Left ventricle myocardium inferior (tissue), 1 donor: ENCODE results near the gene NT5M. TPM values are rescaled to one million over a fixed set of nuclear protein-coding genes. Genes with fewer than 3 reads are reported as not detected.
"Not testable (repeated sequence)": the region's sequence is repeated elsewhere in the genome, so short reads cannot be mapped to it uniquely, and the experiment has no call there.

Source experiments
- DNase-seq: peaks from one replicate; pipeline ENCODE4 v3.0.0-alpha.2; 2020
- H3K27ac ChIP-seq: fragments of 200-600 bp; replicated peaks from 2 replicates; pipeline ENCODE4 v1.8.0; 2021
- H3K27me3 ChIP-seq: fragments of 200-600 bp; 2 replicates; pipeline ENCODE4 v1.8.0; 2021; ENCODE audit warnings: low read depth
- H3K36me3 ChIP-seq: fragments of 200-600 bp; 2 replicates; pipeline ENCODE4 v1.8.0; 2021
- H3K4me1 ChIP-seq: fragments of 200-600 bp; 2 replicates; pipeline ENCODE4 v1.8.0; 2021
- H3K4me3 ChIP-seq: fragments of 200-600 bp; 2 replicates; pipeline ENCODE4 v1.8.0; 2021; ENCODE audit warnings: mild to moderate bottlenecking, moderate library complexity
- H3K9me3 ChIP-seq: fragments of 200-600 bp; replicated peaks from 2 replicates; pipeline ENCODE4 v1.8.0; 2021
- CTCF ChIP-seq: fragments of 200-600 bp; IDR thresholded peaks from 2 replicates; pipeline ENCODE4 v1.8.0; 2021; ENCODE audit warnings: antibody characterized with exemption, mild to moderate bottlenecking, borderline replicate concordance
- intact Hi-C: fragments of 100-400 bp; cut with micrococcal nuclease; formaldehyde crosslinking; loops from one replicate; pipeline ENCODE4 v1.11.0; 2022
- total RNA-seq: library from RNA; stranded (reverse); fragmentation: NEBNext Ultra II Directional; extraction: Animal tissue kit (Norgen Biotek cat#: 25700); gene quantifications from one replicate; pipeline ENCODE4 v1.2.1, GENCODE V29; 2021
- donor health status: DM: no; HTN: yes; CAD: no; lungs with severe emphysema.

The NT5M gene
- total RNA-seq, 1 donor from 2014 or later, result 11.2 TPM

DNA sequence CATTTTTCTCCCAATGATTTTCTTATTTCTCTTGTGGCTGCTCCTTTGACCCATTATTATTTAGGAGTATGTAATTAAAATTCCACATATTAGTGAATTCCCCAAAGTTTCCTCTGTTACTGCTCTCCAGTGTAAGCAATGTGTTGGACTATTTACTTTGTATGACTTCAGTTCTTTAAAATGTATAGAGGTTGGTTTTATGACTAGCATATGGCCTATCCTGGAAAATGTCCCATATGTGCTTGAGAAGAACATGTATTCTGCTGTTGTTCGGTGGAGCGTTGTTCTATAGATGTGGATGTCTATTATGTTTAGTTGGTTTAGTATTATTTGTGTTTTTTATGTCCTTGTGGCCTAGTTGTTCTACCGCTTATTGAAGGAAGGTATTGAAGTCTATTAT lies 6.0 kb upstream of the NT5M start:
- H3K9me3 ChIP-seq, result no peaks in the 10 kb centered on the region
- H3K36me3 ChIP-seq, result no peaks in the 10 kb centered on the region
- H3K27me3 ChIP-seq, result no peaks in the 10 kb centered on the region
- peaks cover 10% of the 10 kb centered on the region for H3K4me1 ChIP-seq
- intact Hi-C loops, result no loop called here
- H3K27ac ChIP-seq, result no peak overlapping the region
- DNase-seq, result no peak
- no peak overlapping the region for H3K4me3 ChIP-seq
- no peak for TF ChIP-seq CTCF

GRCh38 chr17:17298108-17298507 lies 5.1 kb upstream of the NT5M start:
- H3K27me3 ChIP-seq, result no peaks in the 10 kb centered on the region
- no peaks in the 10 kb centered on the region for H3K36me3 ChIP-seq
- no peak for DNase-seq
- no peak overlapping the region for H3K4me3 ChIP-seq
- no peaks in the 10 kb centered on the region for H3K9me3 ChIP-seq
- H3K4me1 ChIP-seq, result peaks cover 10% of the 10 kb centered on the region
- no peak for TF ChIP-seq CTCF
- intact Hi-C loops, result no loop called here
- H3K27ac ChIP-seq, result no peak overlapping the region

DNA sequence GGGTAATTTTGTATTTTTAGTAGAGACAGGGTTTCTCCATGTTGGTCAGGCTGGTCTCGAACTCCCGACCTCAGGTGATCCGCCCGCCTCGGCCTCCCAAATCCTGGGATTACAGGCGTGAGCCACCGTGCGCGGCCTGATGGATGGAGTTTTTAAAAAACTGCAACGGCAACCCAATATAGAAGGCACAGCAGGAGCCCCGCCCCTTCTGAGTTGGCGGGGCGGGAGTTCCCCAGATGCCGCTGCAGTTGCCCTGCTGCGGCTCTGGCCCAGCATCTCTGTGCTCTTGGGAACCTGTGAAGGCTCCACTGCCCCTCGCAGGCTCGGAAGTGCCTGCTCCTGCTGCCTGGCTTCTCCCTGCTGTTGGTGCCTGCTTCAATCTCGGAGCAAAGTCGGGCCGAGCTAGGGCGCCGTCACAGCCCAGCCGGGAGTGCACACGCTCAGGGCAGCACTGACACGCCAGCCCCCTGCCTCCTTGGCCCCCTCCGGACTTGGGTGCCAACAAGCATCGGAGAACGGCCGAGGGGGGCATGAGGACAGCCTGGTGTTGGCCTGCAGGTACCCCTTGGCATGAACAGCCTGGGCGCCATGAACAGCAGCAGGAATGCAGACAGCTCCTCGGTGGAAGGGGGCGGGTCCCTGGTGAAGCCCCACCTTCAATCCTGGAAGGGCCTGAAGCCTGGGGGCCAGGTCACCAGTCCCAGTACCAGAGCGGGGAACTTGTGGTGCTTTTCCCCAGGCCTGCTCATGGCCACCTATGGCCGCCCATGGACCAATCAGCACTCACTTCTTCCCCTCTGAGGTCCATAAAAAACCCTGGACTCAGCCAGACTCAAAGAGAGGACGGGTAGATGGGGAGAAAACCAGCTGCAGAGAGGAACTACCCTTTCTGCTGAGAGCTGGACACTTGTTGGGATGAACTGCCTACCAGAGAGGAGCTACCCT lies 2.3 kb upstream of the NT5M start:
- intact Hi-C loops, result no loop called here
- Histone ChIP-seq H3K4me3 (peak overlapping the region; percentile 62), H3K9me3 (no peaks in the 10 kb centered on the region), H3K4me1 (peaks cover 29% of the 10 kb centered on the region), H3K27ac (peak overlapping the region; percentile 37), H3K27me3 (no peaks in the 10 kb centered on the region), H3K36me3 (no peaks in the 10 kb centered on the region)
- TF ChIP-seq CTCF, result no peak
- DNase-seq, result peak; percentile 36

- H3K27ac ChIP-seq, H3K36me3 ChIP-seq, H3K4me3 ChIP-seq, H3K27me3 ChIP-seq, H3K9me3 ChIP-seq, intact Hi-C loops, DNase-seq: not testable (repeated sequence)
- H3K4me1 ChIP-seq, result peaks cover 29% of the 10 kb centered on the region
Observed at GRCh38 chr17:17301659-17302058, 1.5 kb upstream of the NT5M start.

DNA sequence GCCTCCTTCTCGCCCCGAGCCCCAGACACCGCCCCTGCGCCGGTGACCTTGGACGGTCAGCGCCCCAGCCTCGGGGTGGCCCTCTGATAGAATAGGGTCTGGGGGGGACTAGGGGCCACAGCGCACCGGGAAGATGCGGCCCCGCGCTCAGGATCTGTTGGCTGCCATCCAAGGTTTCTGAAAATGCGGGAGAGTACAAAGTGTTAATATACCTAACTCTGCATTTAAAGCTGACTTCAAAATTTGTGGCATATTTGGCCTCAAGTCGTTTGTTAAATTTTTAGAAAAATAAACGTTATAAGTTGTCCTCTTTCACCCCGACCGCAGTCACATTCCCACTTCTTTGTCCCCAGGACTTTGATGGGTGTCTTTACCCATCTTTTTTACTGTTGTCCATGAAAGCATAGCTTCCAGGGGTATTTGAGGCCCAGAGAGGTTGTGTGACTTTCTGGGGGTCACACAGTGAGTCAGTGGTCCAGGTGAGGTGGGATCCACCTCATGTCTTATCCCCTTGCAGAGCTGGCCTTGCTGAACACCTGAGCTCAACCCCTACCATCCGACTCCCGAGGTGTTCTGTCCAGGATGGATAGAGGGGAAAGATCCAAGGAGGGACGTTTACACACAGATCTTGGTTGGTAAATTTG lies 796 bp downstream of the NT5M start:
- intact Hi-C loops, result no loop called here
- no peaks in the 10 kb centered on the region for H3K36me3 ChIP-seq
- peak overlapping the region; percentile 70 for H3K4me3 ChIP-seq
- peak overlapping the region; percentile 79 for H3K27ac ChIP-seq
- DNase-seq, result no peak
- no peaks in the 10 kb centered on the region for H3K9me3 ChIP-seq
- no peaks in the 10 kb centered on the region for H3K27me3 ChIP-seq
- H3K4me1 ChIP-seq, result peaks cover 29% of the 10 kb centered on the region
- no peak for TF ChIP-seq CTCF

- no peak for DNase-seq
- no peak for TF ChIP-seq CTCF
- Histone ChIP-seq H3K27ac (peak overlapping the region; percentile 79), H3K4me3 (no peak overlapping the region), H3K4me1 (peaks cover 29% of the 10 kb centered on the region), H3K27me3 (no peaks in the 10 kb centered on the region), H3K36me3 (no peaks in the 10 kb centered on the region), H3K9me3 (no peaks in the 10 kb centered on the region)
- intact Hi-C loops, result no loop called here
Observed at GRCh38 chr17:17304521-17304985, 1.4 kb downstream of the NT5M start.
